Fibroblast of skin of back (primary cell): ENCODE data around the gene TUBGCP2. TPM values are rescaled to one million over a fixed set of nuclear protein-coding genes. Genes with fewer than 3 reads are reported as not detected.

ENCODE experiments used
- DNase-seq: peaks from one replicate; pipeline ENCODE4 v3.0.0-alpha.2; 2013
- polyA plus RNA-seq, 2 experiments: library from polyadenylated mRNA; unstranded; fragments of 120-200 nt; gene quantifications; one replicate each; pipeline ENCODE4 v1.2.1, GENCODE V29; 2013; ENCODE audit not compliant: insufficient read length in 2 of 2

TUBGCP2 gene
- 54.3 TPM for polyA plus RNA-seq (2013, experiment 1 of 2; ENCODE audit: insufficient read length)
- polyA plus RNA-seq (2013, experiment 2 of 2; ENCODE audit: insufficient read length): 34.4 TPM

GRCh38 chr10:133308421-133309099 is at the start of gene TUBGCP2, which contains the start of gene ZNF511:
TUBGCP2 (minus strand) TSS chr10:133308872; CDS start chr10:133302941, 5,931 bp downstream.
ZNF511 (plus strand) TSS chr10:133308914; CDS start chr10:133308944, 30 bp downstream.
- DNase-seq: peak; percentile 85

GRCh38 chr10:133357285-133358161 is 48.9 kb upstream of the TUBGCP2 start, which contains the start of gene FUOM:
FUOM (minus strand) TSS chr10:133358019; CDS start chr10:133358007, 12 bp downstream.
- peak; percentile 68 for DNase-seq

DNA sequence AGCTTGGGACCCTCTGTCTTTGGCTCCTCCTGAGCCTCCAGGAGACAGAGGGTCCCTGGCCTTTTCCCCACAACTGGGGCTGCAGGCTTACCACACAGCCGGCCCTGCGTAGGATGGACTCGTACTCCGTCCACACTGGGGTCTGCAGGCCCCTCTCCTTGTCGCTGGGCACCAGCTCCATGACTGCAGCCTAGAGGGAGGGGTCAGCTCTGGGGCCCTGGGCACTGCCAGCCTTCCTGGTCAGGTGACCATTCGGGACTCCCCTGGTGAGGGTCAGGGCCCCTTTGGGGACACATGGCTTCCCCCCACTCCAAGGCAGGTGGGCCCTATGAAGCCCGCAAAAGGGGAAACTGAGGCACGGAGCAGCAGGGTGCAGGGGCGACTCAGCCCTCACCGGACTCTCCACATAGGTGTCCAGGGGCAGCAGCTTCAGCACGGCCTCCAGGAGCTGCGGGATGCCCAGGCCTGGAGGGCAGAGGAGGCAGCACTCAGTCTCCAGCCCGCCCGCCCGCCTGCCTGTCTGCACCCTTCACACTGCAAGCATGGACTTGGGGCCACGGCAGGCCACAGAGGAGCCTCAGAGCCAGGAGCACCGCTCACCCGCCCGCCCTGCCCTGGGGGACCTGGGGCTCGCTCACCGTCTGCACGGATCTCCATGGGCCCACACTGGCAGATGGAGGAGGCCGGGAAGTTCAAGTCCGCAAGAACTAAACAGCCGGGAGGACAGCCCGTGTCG is 48.0 kb upstream of the TUBGCP2 start:
- peak; percentile 12 for DNase-seq

DNA sequence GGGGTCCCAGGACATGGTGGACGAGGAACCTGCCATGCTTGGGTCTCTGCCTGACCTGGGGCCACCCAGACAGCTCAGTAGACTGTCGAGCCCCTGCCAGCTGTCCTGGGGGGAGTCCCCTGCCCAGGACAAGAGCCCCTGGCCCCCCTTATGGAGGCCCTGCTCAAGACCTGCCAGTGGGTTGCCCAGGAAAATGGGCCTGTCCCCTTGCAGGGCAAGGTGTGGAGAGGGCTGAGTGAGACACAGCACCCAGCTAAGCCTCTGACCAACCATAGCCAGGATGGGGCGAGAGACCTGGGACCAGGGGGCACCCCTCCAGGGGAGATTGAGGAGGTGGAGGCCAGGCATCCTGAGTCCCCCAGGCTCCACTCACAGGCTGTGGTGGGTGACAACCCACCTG is 47.3 kb upstream of the TUBGCP2 start:
- no peak for DNase-seq

DNA sequence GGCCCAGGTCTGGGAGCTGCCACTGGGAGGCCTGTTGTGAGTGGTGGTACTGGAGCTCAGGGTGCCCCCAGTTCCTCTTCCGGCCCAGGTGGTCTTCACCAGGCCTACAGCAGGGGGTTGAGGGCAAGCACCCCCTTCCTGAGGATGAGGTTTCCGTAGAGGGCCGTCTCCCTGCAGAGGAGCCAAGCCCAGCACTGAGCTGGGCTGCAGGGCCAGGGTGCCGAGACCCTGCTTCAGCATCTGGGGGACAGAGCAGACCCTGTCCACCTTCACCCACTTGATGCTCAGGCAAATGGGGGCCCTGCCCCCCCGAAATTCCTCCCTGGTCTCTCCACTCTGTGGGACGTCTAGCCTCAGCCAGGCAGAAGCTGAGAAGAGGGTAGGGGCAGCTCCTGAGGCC is 46.6 kb upstream of the TUBGCP2 start:
- no peak for DNase-seq

DNA sequence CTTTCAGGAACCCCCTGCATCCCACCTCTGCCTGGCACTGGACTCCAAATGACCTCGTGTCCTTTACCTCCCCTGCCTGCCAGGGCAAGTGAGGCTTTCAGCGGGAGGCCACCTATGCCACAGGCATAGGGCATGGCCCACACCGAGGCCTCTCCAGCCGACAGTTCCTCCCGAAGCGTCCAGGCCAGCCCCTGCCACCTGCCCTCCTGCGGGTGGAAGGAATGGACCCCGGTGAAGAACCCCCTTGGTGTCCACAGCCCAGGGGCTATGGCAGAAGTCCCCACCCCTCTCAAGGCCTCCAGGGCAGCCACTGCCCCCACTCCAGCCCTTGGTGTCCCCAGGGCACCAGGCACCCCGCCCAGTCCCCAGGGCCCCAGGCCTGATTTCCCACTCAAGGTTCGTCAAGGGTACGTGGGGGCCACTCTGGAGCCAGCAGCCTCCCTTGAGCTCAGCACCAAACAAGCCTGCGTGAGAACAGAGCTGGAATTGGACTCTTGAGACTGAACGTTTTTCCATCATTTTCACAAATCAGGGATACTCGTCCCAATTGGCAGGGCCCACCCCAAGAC is 46.1 kb upstream of the TUBGCP2 start:
- no peak for DNase-seq

GRCh38 chr10:133353988-133354605 is 45.4 kb upstream of the TUBGCP2 start:
- DNase-seq: no peak

DNA sequence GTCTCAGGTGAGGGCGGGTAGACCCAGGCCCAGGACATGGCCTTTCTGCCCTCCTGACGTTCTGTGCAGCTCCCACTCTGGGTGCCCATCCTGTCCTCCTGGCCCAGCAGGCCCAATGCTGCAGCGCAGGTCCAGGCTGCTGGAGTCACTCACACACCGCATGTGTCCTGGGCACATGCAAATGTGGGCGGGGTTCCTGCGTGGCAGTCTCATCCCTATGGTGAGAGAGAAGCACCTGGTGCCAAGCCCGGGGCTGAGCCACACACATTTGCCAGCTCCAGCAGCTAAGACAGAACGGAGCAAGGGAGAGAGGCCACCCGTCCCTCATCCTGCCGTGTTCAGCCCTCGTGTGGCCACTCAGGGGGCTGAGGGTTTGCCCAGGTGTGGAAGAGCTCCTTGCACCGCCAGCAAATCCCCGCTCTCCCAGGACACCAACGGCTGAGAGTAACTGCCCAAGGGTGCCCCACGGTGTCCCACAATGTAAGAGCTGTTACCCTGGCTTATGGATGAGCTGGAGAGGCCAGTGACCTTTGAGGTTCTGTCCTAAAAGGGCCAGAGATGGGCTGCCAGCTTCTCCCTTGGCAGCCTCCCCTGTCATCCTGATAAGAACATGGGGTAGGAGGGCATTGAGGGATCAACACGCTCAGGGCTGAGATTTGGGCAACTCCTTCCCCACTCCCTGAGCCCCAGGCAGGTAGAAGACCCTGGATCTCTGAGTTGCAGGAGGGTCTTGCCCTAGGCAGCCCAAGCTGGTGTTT is 44.7 kb upstream of the TUBGCP2 start:
- no peak for DNase-seq

- no peak for DNase-seq
These were observed 43.0 kb upstream of the TUBGCP2 start for GRCh38 chr10:133351408-133352318.

DNA sequence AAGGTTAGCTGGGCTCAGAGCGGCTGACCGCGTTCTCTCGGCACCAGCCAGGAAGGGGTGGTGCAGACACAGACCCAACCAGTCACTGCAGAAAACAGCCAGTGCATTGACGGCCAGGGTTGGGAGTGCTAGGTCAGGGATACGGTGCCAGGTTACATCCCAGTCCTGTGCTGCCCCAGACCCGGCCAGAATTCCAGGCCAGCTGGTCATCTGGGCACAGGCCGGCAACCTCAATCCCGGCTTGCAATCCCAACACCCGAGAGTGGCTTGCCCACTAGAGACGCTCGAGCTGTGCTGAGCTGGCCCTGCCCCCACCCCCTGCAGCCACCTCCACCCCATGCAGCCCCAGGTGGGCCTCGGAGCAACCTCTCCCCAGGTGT is 42.3 kb upstream of the TUBGCP2 start:
- DNase-seq: no peak

- no peak for DNase-seq
These were observed 41.7 kb upstream of the TUBGCP2 start for GRCh38 chr10:133350283-133350949.

- DNase-seq: no peak
These were observed 40.9 kb upstream of the TUBGCP2 start for GRCh38 chr10:133349577-133350011.

- DNase-seq: no peak
These were observed 40.5 kb upstream of the TUBGCP2 start for GRCh38 chr10:133349160-133349568.

- no peak for DNase-seq
These were observed 39.2 kb upstream of the TUBGCP2 start for GRCh38 chr10:133347710-133348517.

- no peak for DNase-seq
These were observed 37.7 kb upstream of the TUBGCP2 start for GRCh38 chr10:133346413-133346812.

GRCh38 chr10:133344236-133344635 is 35.6 kb upstream of the TUBGCP2 start:
- no peak for DNase-seq

DNA sequence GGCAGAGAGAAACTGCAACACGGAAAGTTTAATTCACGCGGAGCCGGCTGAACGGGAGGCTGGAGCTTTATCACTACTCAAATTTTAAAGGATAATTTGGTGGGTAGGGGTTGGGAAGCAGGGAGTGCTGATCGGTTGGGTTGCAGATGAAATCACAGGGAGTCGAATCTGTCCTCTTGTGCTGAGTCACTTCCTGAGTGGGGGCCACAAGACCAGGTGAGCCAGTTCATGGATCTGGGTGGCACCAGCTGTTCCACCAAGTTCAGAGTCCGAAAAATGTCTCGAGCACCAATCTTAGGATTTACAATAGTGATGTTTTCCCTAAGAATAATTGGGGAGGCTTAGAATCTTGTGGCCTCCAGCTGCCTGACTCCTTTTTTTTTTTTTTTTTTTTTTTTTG is 34.9 kb upstream of the TUBGCP2 start:
- no peak for DNase-seq

DNA sequence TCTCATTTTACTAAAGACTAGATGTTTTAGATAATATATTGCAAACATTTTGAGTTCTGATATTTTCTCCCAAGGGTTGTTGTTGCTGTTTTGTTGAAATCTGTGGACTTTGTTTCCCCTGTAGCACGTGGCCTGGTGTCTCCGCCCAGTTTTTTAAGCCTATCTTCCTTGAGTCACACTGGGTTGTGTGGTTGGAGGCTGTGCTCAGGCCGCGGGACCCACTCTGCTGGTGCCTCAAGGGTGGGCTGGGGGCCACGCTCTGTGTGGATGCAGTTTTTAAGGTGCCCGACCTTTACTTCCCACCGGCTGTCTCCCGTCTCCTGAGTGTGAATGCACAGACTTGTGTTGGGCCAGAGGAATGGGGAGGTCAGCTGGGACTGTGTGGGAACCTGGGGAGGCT is 34.3 kb upstream of the TUBGCP2 start:
- DNase-seq: no peak
